HG03457 (cell line): ENCODE measurements around the gene CLEC3B.
"Not testable (repeated sequence)": the region's sequence is repeated elsewhere in the genome, so short reads cannot be mapped to it uniquely, and the experiment has no call there.

Source experiments
- ATAC-seq: cut with Tn5 transposase; IDR thresholded peaks from one replicate; pipeline ENCODE4 v1.9.1; 2021; ENCODE audit warnings: moderate number of reproducible peaks; ENCODE audit not compliant: unreplicated experiment

The CLEC3B gene

GRCh38 chr3:45064512-45065372 is 38.6 kb downstream of the CLEC3B start:
- no peak for ATAC-seq

GRCh38 chr3:45065373-45065720 is 39.2 kb downstream of the CLEC3B start:
- no peak for ATAC-seq

- ATAC-seq: no peak
Observed at GRCh38 chr3:45066109-45066801, 40.2 kb downstream of the CLEC3B start.

- ATAC-seq: no peak
Observed at GRCh38 chr3:45067486-45067885, 41.4 kb downstream of the CLEC3B start.

GRCh38 chr3:45067941-45068340 is 41.8 kb downstream of the CLEC3B start:
- no peak for ATAC-seq

- no peak for ATAC-seq
Observed at GRCh38 chr3:45071075-45071474, 45.0 kb downstream of the CLEC3B start.

GRCh38 chr3:45075821-45076625 is 49.9 kb downstream of the CLEC3B start:
- no peak for ATAC-seq

GRCh38 chr3:45078256-45078655 is 52.2 kb downstream of the CLEC3B start:
- not testable (repeated sequence) for ATAC-seq

- no peak for ATAC-seq
Observed at GRCh38 chr3:45078910-45079522, 52.9 kb downstream of the CLEC3B start.

- ATAC-seq: no peak
Observed at GRCh38 chr3:45079715-45080114, 53.6 kb downstream of the CLEC3B start.

GRCh38 chr3:45080824-45081223 is 54.7 kb downstream of the CLEC3B start:
- no peak for ATAC-seq

- ATAC-seq: no peak
Observed at GRCh38 chr3:45081506-45082141, 55.5 kb downstream of the CLEC3B start.

GRCh38 chr3:45082142-45082538 is 56.0 kb downstream of the CLEC3B start:
- ATAC-seq: no peak

- ATAC-seq: no peak
Observed at GRCh38 chr3:45083023-45083422, 56.9 kb downstream of the CLEC3B start.

GRCh38 chr3:45084361-45084760 is 58.3 kb downstream of the CLEC3B start:
- no peak for ATAC-seq

- ATAC-seq: no peak
Observed at GRCh38 chr3:45084820-45085816, 59.0 kb downstream of the CLEC3B start.
